Measurements from ENCODE around the gene TLE2. TPM values are rescaled to one million over a fixed set of nuclear protein-coding genes. Genes with fewer than 3 reads are reported as not detected.

TLE2 gene
- total and polyA plus RNA-seq, 10 donors, result 12.0 to 88.0 (median 40.0) TPM

DNA sequence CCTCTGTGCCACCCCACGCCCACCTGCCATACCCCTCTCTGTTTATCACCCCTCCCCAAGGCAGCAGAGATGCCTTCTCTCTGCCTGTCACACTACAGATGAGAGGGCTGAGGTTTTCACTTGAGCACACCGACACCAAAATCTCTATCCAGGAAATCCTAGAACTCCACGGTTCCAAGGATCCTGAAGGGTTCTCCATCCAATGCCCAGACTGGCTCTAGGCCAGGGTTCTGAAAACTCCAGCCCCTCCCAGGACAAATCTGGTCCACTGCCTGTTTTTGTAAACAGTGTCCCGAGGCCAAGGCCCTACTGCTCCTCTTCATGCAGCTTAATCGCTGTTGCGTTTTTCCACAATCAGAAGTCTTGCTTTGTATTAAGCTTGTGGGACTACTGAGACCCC, 20.1 kb downstream of the TLE2 start:
- intact Hi-C loops (cut with DNase I; ENCODE audit: low total_unique reads), result no loop called here
- Histone ChIP-seq H3K36me3 (peaks cover 0 to 98% (median 8%) of the 10 kb centered on the region in 6 donors), H3K4me1 (no peaks in the 10 kb centered on the region), H3K4me3 (no peak overlapping the region), H3K27ac (no peak overlapping the region), H3K27me3 (replicated peaks in 1 of 7) (no peaks in the 10 kb centered on the region), H3K9me3 (no peaks in the 10 kb centered on the region)
- DNase-seq, result no peak
- 73 to 84% (median 82%) methylated on average over 6 of the region's 6 CpGs for WGBS, 5 donors
- no peak for TF ChIP-seq POLR2AphosphoS5 (IDR thresholded peaks at IDR 0.05)
- TF ChIP-seq, protein P1, sequence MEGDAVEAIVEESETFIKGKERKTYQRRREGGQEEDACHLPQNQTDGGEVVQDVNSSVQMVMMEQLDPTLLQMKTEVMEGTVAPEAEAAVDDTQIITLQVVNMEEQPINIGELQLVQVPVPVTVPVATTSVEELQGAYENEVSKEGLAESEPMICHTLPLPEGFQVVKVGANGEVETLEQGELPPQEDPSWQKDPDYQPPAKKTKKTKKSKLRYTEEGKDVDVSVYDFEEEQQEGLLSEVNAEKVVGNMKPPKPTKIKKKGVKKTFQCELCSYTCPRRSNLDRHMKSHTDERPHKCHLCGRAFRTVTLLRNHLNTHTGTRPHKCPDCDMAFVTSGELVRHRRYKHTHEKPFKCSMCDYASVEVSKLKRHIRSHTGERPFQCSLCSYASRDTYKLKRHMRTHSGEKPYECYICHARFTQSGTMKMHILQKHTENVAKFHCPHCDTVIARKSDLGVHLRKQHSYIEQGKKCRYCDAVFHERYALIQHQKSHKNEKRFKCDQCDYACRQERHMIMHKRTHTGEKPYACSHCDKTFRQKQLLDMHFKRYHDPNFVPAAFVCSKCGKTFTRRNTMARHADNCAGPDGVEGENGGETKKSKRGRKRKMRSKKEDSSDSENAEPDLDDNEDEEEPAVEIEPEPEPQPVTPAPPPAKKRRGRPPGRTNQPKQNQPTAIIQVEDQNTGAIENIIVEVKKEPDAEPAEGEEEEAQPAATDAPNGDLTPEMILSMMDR (IDR thresholded peaks at IDR 0.05 in 8 of 11, conservative IDR thresholded peaks at IDR 0.05 in 3 of 11), result no peak
- TF ChIP-seq POLR2A (IDR thresholded peaks at IDR 0.05), result no peak

- Histone ChIP-seq H3K9me3 (no peaks in the 10 kb centered on the region), H3K27ac (no peak overlapping the region), H3K27me3 (replicated peaks in 1 of 7) (no peaks in the 10 kb centered on the region), H3K36me3 (peaks cover 0 to 96% (median 8%) of the 10 kb centered on the region in 6 donors), H3K4me3 (no peak overlapping the region), H3K4me1 (no peaks in the 10 kb centered on the region)
- TF ChIP-seq POLR2A (IDR thresholded peaks at IDR 0.05) (no peak), POLR2AphosphoS5 (IDR thresholded peaks at IDR 0.05) (no peak)
- TF ChIP-seq, protein P1 (IDR thresholded peaks at IDR 0.05 in 8 of 11, conservative IDR thresholded peaks at IDR 0.05 in 3 of 11), result no peak
- 71 to 84% (median 79%) methylated on average over 9 of the region's 9 CpGs for WGBS, 5 donors
- intact Hi-C loops (cut with DNase I; ENCODE audit: low total_unique reads), result no loop called here
- no peak for DNase-seq
These were observed 21.1 kb downstream of the TLE2 start for GRCh38 chr19:3007975-3008374.

DNA sequence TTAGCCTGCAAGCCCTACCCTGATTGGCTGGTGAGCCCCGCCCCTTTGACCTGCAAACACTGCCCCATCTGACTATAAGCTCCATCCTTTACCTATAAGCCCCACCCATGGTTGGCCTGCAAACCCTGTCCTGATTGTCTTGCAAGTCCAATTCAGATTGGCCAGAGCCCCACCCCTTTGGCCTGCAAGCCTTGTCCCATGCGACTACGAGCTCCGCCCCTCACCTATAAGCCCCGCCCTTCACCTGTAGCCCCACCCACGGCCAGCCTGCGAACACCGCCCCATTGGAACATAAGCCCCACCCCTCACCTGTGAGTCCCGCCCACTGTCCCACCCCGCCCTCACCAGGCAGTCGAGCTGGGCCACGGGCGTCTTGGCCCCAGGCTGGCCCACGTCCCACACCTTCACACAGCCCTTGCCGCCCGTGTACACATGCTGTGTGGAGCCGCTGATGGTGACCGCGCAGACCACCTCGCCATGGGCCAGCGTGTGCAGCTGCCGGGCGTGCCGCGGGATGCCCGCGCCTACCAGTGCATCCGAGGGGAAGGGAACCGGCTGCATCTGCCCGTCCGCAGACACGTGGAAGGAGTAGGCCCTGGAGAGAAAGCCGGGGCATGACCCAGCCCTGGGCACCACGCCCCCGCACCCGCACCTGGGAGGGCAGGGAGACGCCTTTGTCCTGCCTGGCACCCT, 22.9 kb downstream of the TLE2 start:
- H3K27me3 ChIP-seq (replicated peaks in 1 of 7), result no peaks in the 10 kb centered on the region
- WGBS, 5 donors, result 72 to 82% (median 76%) methylated on average over 23 to 37 of the region's 37 CpGs
- no peaks in the 10 kb centered on the region for H3K9me3 ChIP-seq
- intact Hi-C loops (cut with DNase I; ENCODE audit: low total_unique reads), result no loop called here
- DNase-seq, result no peak
- H3K4me1 ChIP-seq, result no peaks in the 10 kb centered on the region
- H3K27ac ChIP-seq, result no peak overlapping the region
- H3K36me3 ChIP-seq, result peaks cover 0 to 97% (median 11%) of the 10 kb centered on the region in 6 donors
- TF ChIP-seq, protein P1 (IDR thresholded peaks at IDR 0.05 in 8 of 11, conservative IDR thresholded peaks at IDR 0.05 in 3 of 11), result no peak
- TF ChIP-seq POLR2AphosphoS5 (IDR thresholded peaks at IDR 0.05) (peak in 1 of 3 donors; percentile 38), POLR2A (IDR thresholded peaks at IDR 0.05) (no peak)
- H3K4me3 ChIP-seq, result no peak overlapping the region

DNA sequence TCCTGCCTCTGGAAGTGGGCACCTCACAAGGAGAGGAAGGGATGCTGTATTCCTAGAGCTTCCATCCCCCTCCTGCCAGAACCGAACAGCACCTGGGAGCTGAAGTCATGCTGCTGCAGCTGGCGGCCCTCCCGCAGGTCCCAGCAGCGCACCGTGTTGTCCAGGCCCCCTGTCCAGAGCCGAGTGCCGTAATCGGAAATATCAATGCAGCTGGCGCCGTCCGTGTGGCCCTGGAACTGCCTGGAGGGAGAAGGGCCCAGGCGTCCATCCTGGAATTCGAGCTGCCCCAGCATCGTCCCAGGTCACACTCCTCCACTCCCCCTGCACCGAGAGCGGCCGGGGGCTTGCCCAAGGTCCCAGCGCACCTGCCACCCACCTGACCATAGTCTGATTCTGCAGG, 23.7 kb downstream of the TLE2 start:
- WGBS, 5 donors, result 77 to 93% (median 89%) methylated on average over 13 to 18 of the region's 18 CpGs
- Histone ChIP-seq H3K9me3 (no peaks in the 10 kb centered on the region), H3K36me3 (peaks cover 0 to 97% (median 11%) of the 10 kb centered on the region in 6 donors), H3K4me3 (no peak overlapping the region), H3K27me3 (replicated peaks in 1 of 7) (no peaks in the 10 kb centered on the region), H3K27ac (no peak overlapping the region), H3K4me1 (no peaks in the 10 kb centered on the region)
- intact Hi-C loops (cut with DNase I; ENCODE audit: low total_unique reads), result no loop called here
- TF ChIP-seq POLR2A (IDR thresholded peaks at IDR 0.05) (no peak), POLR2AphosphoS5 (IDR thresholded peaks at IDR 0.05) (no peak)
- TF ChIP-seq, protein P1 (IDR thresholded peaks at IDR 0.05 in 8 of 11, conservative IDR thresholded peaks at IDR 0.05 in 3 of 11), result no peak
- DNase-seq, result no peak

Measured in spleen (tissue), 11 donors.